GM23248 (cell line): ENCODE results near the gene HOXC10.

ENCODE experiments used
- EZH2 ChIP-seq: fragments of 200-600 bp; sonication (generic); IDR thresholded peaks from 2 replicates; pipeline ENCODE4 v1.6.1; 2018; ENCODE audit warnings: antibody characterized with exemption, mild to moderate bottlenecking; ENCODE audit not compliant: insufficient read depth, poor library complexity, severe bottlenecking
- EZH2phosphoT487 ChIP-seq: fragments of 200-600 bp; sonication (generic); IDR thresholded peaks from 2 replicates; pipeline ENCODE4 v1.6.1; 2018; ENCODE audit warnings: antibody characterized with exemption, moderate library complexity, mild to moderate bottlenecking, low read depth; ENCODE audit not compliant: insufficient read depth

- no peak for TF ChIP-seq EZH2
- no peak for TF ChIP-seq EZH2phosphoT487
Measured at GRCh38 chr12:53991077-53991460, 6.1 kb downstream of the HOXC10 start.
